BLaER1 (cell line): Measurements from ENCODE around the gene ILDR2.
A peak's percentile ranks its signal among the peaks of the same experiment; 100 is the strongest.

Experiments used
- H3K27ac ChIP-seq: shearing (Covaris generic); formaldehyde crosslinking; 2 replicates; pipeline ENCODE4 v1.8.1; 2022
- H3K27me3 ChIP-seq: shearing (Covaris generic); formaldehyde crosslinking; 2 replicates; pipeline ENCODE4 v1.8.1; 2022
- H3K36me3 ChIP-seq: shearing (Covaris generic); formaldehyde crosslinking; 2 replicates; pipeline ENCODE4 v1.8.1; 2022
- H3K4me1 ChIP-seq: shearing (Covaris generic); formaldehyde crosslinking; 2 replicates; pipeline ENCODE4 v1.8.1; 2022
- H3K4me2 ChIP-seq: shearing (Covaris generic); formaldehyde crosslinking; 2 replicates; pipeline ENCODE4 v1.8.1; 2022
- H3K4me3 ChIP-seq: shearing (Covaris generic); formaldehyde crosslinking; 2 replicates; pipeline ENCODE4 v1.8.1; 2022
- H3K9ac ChIP-seq: shearing (Covaris generic); formaldehyde crosslinking; 2 replicates; pipeline ENCODE4 v1.8.1; 2022
- H3K9me3 ChIP-seq: shearing (Covaris generic); formaldehyde crosslinking; 2 replicates; pipeline ENCODE4 v1.8.1; 2022
- H4K20me1 ChIP-seq: shearing (Covaris generic); formaldehyde crosslinking; 2 replicates; pipeline ENCODE4 v1.8.1; 2022
- Cebpa-rat ChIP-seq: shearing (Covaris generic); IDR thresholded peaks from 2 replicates; pipeline ENCODE4 v1.8.1; 2022

Gene ILDR2

GRCh38 chr1:166975361-166976129 is at the start of gene ILDR2:
Gene ILDR2 (minus strand): TSS chr1:166975540. CDS start chr1:166975268, 272 bp downstream.
- peaks cover 17% of the 10 kb centered on the region for H3K4me1 ChIP-seq
- H3K27me3 ChIP-seq: peaks cover 9% of the 10 kb centered on the region
- peak within 1 kb of the TSS; percentile 78 for H3K9ac ChIP-seq
- TF ChIP-seq Cebpa-rat: no peak
- no peaks in the 10 kb centered on the region for H3K36me3 ChIP-seq
- H3K9me3 ChIP-seq: no peaks in the 10 kb centered on the region
- H3K4me2 ChIP-seq: peak within 1 kb of the TSS; percentile 97
- peak within 1 kb of the TSS; percentile 77 for H3K4me3 ChIP-seq
- H4K20me1 ChIP-seq: no peaks in the 10 kb centered on the region
- H3K27ac ChIP-seq: peak within 1 kb of the TSS; percentile 63

GRCh38 chr1:167022384-167022783 is 47.0 kb upstream of the ILDR2 start:
- Histone ChIP-seq H3K9ac (no peak overlapping the region), H4K20me1 (no peaks in the 10 kb centered on the region), H3K4me2 (no peak overlapping the region), H3K9me3 (no peaks in the 10 kb centered on the region), H3K27ac (no peak overlapping the region), H3K4me3 (no peak overlapping the region), H3K36me3 (no peaks in the 10 kb centered on the region), H3K27me3 (no peaks in the 10 kb centered on the region), H3K4me1 (no peaks in the 10 kb centered on the region)
- no peak for TF ChIP-seq Cebpa-rat

GRCh38 chr1:167016100-167016750 is 40.9 kb upstream of the ILDR2 start:
- H3K27me3 ChIP-seq: no peaks in the 10 kb centered on the region
- peak; percentile 22; the same call in 1 of the 2 replicates for TF ChIP-seq Cebpa-rat

GRCh38 chr1:167013108-167013929 is 38.0 kb upstream of the ILDR2 start:
- H3K4me1 ChIP-seq: no peaks in the 10 kb centered on the region
- no peak overlapping the region for H3K27ac ChIP-seq
- H4K20me1 ChIP-seq: no peaks in the 10 kb centered on the region
- no peak overlapping the region for H3K9ac ChIP-seq
- no peak overlapping the region for H3K4me2 ChIP-seq
- TF ChIP-seq Cebpa-rat: no peak
- no peaks in the 10 kb centered on the region for H3K36me3 ChIP-seq
- H3K4me3 ChIP-seq: no peak overlapping the region
- H3K9me3 ChIP-seq: no peaks in the 10 kb centered on the region
- H3K27me3 ChIP-seq: no peaks in the 10 kb centered on the region

More at GRCh38 chr1:167016100-167016750, 40.9 kb upstream of the ILDR2 start:
- Histone ChIP-seq H3K9me3 (no peaks in the 10 kb centered on the region), H3K27ac (no peak overlapping the region), H3K36me3 (no peaks in the 10 kb centered on the region), H4K20me1 (no peaks in the 10 kb centered on the region), H3K9ac (no peak overlapping the region), H3K4me3 (no peak overlapping the region), H3K4me2 (no peak overlapping the region), H3K4me1 (no peaks in the 10 kb centered on the region)

DNA sequence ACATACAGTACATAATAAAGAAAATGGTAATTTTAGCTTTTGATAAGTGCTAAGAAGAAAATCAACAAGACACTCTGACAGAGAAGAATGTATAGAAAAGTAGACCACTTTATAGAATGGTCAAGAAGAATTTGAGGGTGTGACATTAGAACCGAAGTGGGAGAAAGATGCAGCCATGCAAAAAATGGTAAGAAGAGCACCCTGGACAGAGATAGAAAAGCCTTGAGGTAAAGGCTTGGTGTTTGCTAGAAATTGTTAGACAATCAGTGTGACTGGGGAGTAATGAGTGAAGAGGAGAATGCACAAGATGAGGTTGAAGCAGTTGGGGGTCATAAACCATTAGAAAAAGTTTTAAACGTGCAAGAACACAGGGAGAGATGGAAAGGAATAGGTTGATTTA is 37.2 kb upstream of the ILDR2 start:
- Histone ChIP-seq H3K9me3 (no peaks in the 10 kb centered on the region), H3K27me3 (no peaks in the 10 kb centered on the region), H3K4me3 (no peak overlapping the region), H3K4me2 (no peak overlapping the region), H3K9ac (no peak overlapping the region), H3K36me3 (no peaks in the 10 kb centered on the region), H4K20me1 (no peaks in the 10 kb centered on the region), H3K4me1 (no peaks in the 10 kb centered on the region), H3K27ac (no peak overlapping the region)
- no peak for TF ChIP-seq Cebpa-rat

- no peaks in the 10 kb centered on the region for H3K9me3 ChIP-seq
Measured at GRCh38 chr1:167011560-167012191, 36.3 kb upstream of the ILDR2 start.

DNA sequence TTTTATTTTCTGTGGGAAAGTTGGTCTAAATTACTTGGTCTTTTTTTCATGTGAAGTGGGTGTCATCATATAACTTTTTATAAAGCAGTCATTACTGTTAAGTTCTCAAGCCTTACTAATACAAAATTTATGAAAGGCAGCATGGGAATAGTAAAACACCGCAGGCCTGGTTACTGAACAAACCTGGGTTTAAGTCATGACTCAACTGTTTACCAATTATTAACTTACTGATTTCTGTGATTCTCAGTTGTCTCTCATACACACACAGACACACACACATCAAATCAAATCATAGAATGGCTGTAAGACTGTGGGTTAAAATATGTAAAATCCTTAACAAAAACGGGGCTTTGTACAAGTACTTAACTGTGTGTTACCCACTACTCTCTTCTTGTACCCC is 28.4 kb upstream of the ILDR2 start:
- no peak overlapping the region for H3K4me3 ChIP-seq

More at GRCh38 chr1:167011560-167012191, 36.3 kb upstream of the ILDR2 start:
- Histone ChIP-seq H4K20me1 (no peaks in the 10 kb centered on the region), H3K9ac (no peak overlapping the region), H3K4me1 (no peaks in the 10 kb centered on the region), H3K27ac (no peak overlapping the region), H3K4me3 (no peak overlapping the region), H3K4me2 (no peak overlapping the region), H3K36me3 (no peaks in the 10 kb centered on the region), H3K27me3 (no peaks in the 10 kb centered on the region)
- no peak for TF ChIP-seq Cebpa-rat

DNA sequence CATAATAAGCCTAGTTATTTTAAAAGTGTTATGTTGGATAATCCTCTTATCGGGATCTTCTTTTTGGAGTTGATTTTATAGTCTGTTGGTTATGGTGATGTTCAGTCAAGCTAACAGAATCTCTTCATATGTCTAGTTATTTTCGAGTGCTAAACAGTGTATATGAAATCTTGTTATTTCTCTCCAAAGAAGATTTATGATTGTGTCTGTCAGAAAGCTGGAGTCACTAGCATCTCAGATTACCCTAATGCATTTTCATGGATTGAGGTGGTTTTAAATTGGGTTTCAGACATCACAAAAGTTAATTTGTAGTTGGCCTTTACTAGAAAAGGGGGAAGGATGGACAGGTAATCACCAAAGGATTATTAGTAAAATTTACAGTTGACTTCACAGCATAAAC is 27.0 kb upstream of the ILDR2 start:
- TF ChIP-seq Cebpa-rat: no peak
- Histone ChIP-seq H3K27ac (no peak overlapping the region), H3K36me3 (no peaks in the 10 kb centered on the region), H3K4me1 (no peaks in the 10 kb centered on the region), H3K27me3 (no peaks in the 10 kb centered on the region), H3K4me3 (no peak overlapping the region), H4K20me1 (no peaks in the 10 kb centered on the region), H3K9ac (no peak overlapping the region), H3K9me3 (peaks cover 8% of the 10 kb centered on the region; the same call in 1 of the 2 replicates), H3K4me2 (no peak overlapping the region)

More for the DNA sequence above, 28.4 kb upstream of the ILDR2 start:
- Histone ChIP-seq H4K20me1 (no peaks in the 10 kb centered on the region), H3K36me3 (no peaks in the 10 kb centered on the region), H3K4me2 (no peak overlapping the region), H3K27me3 (no peaks in the 10 kb centered on the region), H3K9ac (no peak overlapping the region), H3K9me3 (peaks cover 8% of the 10 kb centered on the region; the same call in 1 of the 2 replicates), H3K27ac (no peak overlapping the region), H3K4me1 (no peaks in the 10 kb centered on the region)
- TF ChIP-seq Cebpa-rat: no peak

DNA sequence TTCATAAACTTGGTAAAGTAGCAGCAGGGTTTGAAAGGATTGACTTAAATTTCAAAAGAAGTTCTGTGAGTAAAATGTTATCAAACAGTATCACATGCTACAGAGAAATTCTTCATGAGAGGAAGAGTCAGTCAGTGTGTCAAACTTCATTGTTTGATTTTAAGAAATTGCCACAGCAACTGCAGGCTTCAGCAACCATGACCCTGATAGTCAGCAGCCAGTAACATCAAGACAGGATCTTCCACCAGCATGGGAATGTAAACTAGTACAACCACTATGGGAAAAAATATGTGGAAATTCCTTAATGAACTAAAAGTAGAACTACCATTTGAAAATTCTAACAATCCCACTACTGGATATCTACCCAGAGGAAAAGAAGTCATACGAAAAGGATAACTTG is 25.2 kb upstream of the ILDR2 start:
- H3K9ac ChIP-seq: no peak overlapping the region
- no peak overlapping the region for H3K4me2 ChIP-seq
- H4K20me1 ChIP-seq: no peaks in the 10 kb centered on the region
- H3K27me3 ChIP-seq: no peaks in the 10 kb centered on the region
- TF ChIP-seq Cebpa-rat: no peak
- no peaks in the 10 kb centered on the region for H3K36me3 ChIP-seq
- H3K4me3 ChIP-seq: no peak overlapping the region
- H3K4me1 ChIP-seq: no peaks in the 10 kb centered on the region
- H3K27ac ChIP-seq: no peak overlapping the region
- peaks cover 8% of the 10 kb centered on the region; the same call in 1 of the 2 replicates for H3K9me3 ChIP-seq
